Glomerular visceral epithelial cell (primary cell): ENCODE measurements around the gene PTPRN2.
"Not testable (repeated sequence)": the region's sequence is repeated elsewhere in the genome, so short reads cannot be mapped to it uniquely, and the experiment has no call there.

Experiments used
- DNase-seq: peaks from one replicate; pipeline ENCODE4 v3.0.0-alpha.2; 2016; ENCODE audit errors: extremely low spot score

The PTPRN2 gene

GRCh38 chr7:158322616-158323530 is 264.8 kb downstream of the PTPRN2 start:
- no peak for DNase-seq

GRCh38 chr7:158321936-158322615 is 265.5 kb downstream of the PTPRN2 start:
- no peak for DNase-seq

GRCh38 chr7:158321056-158321700 is 266.4 kb downstream of the PTPRN2 start:
- DNase-seq: no peak

GRCh38 chr7:158320328-158320727 is 267.3 kb downstream of the PTPRN2 start:
- DNase-seq: no peak

GRCh38 chr7:158318511-158318913 is 269.1 kb downstream of the PTPRN2 start:
- DNase-seq: no peak

- DNase-seq: no peak
These were observed 270.1 kb downstream of the PTPRN2 start for GRCh38 chr7:158317238-158318205.

DNA sequence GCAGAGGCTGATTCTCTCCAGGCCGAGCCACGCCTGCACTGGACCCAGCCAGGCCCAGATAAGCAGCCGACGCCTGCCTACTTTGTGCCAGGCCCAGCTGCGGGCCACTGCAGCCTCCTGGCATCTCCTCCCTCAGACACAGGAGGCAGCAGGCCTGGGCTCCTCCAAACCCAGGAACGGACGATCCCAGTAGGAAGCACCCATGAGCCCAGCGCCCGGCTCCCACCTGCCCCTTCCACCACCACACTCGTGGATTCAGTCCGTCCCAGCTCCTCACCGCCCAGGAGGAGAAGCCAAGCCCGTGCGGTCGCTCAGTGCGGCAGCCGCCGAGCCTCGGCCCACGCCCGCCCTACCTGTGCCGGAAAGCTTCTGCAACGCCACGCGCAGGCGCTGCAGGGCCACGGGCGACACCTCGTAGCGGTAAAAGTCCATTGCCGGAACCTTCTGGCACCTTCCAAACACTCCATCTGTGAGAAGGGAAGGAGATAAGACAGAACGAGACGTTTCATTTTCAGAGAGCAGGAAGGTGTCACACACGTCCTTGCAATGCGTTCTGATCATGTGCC is 271.1 kb downstream of the PTPRN2 start:
- DNase-seq: no peak

- DNase-seq: no peak
These were observed 271.7 kb downstream of the PTPRN2 start for GRCh38 chr7:158315881-158316280.

- no peak for DNase-seq
These were observed 272.3 kb downstream of the PTPRN2 start for GRCh38 chr7:158315326-158315725.

DNA sequence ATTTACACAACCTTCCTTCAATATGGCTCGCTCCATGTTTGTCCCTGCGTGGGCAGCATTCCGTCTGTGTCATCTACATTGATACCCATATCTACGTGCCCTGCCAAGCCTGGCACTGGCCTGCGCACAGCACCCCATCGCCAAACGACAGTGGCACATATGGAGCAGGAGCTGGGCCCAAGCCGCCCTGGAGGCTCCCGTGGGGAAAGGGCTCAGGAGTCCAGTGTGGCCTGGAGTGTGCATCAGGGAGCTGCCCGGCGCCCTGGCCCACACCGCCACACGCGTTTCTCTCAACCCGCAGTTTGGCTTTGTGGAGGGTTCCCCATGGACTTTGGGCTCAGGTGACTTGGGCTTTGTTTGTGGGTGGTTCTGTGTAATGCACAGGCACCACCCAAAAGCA is 273.2 kb downstream of the PTPRN2 start:
- no peak for DNase-seq

- DNase-seq: no peak
These were observed 273.7 kb downstream of the PTPRN2 start for GRCh38 chr7:158313931-158314330.

DNA sequence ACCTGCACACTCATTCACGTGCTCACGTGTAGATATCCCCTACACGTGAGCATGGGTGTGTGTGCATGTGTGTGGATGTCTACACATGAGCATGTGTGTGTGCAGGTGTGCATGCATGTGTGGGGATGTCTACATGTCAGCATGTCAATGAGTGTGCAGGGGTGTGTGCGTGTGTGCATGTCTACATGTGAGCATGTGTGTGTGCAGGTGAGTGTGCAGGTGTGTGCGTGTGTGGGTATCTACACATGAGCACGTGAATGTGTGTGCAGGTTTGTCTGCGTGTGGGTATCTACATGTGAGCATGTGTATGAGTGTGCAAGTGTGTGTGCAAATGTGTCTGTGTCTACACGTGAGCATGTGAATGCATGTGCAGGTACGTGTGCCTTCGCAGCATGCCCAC is 274.8 kb downstream of the PTPRN2 start:
- DNase-seq: no peak

GRCh38 chr7:158311791-158312190 is 275.8 kb downstream of the PTPRN2 start:
- DNase-seq: no peak

DNA sequence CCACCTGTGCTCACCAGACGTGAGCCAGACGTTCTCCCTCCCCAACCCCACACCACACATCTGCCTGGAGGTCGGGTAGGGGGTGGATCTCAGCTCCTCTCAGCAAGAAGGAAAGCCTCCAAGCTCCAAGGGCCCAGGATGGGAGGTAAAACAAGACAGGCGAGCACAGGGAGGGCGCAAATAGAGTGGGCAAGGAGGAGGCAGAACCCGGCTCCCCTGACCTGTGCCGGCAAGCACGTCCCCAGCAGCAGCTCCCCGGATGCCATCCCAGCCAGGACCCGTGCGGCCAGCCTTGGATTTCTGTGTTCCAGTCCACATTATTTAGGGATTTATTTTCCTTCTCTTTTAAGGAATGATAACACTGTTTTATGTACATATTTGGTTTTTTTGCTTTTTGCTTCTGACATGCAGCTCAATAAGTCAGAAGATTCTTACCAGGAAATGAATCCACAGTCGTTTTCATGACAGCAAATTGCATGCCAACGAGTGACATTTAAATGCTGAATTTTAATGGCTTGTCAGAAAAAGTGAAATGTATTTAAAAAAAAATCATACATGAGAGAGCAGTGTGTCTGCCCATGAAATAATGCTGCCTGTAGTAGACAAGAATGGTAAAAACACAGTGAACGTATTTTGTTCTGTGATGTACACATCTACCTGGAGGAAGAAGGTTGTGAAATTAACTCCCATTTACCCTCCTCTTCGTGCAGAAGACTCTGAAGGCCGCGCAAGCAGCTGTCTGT is 276.5 kb downstream of the PTPRN2 start:
- DNase-seq: no peak

GRCh38 chr7:158309868-158310763 is 277.5 kb downstream of the PTPRN2 start:
- no peak for DNase-seq

- DNase-seq: no peak
These were observed 279.6 kb downstream of the PTPRN2 start for GRCh38 chr7:158308001-158308400.

- DNase-seq: not testable (repeated sequence)
These were observed 283.6 kb downstream of the PTPRN2 start for GRCh38 chr7:158304072-158304471.

DNA sequence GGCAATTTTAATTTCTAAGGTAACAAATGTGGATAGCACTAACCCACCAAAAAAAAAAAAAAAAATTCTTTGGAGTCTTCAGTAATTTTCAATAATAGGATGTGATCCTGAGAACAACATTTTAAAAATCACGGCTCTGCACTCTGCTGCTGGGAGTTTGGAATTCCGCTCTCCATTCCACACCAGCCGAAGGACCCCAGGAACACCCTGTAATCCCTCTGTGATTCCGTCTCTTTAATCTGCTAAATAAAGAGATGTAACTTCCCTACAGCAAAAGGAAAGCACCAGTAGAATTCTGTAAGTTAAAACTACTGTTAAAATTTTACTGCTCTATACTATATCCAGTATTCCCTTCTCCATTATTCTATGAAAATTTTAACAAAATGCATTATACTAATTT is 284.5 kb downstream of the PTPRN2 start:
- no peak for DNase-seq
